ENCODE measurements around the gene METTL8.

GRCh38 chr2:171402906-171403580, 30.7 kb downstream of the METTL8 start:
- TF ChIP-seq POLR2A (IDR thresholded peaks at IDR 0.05; ENCODE audit: low read length) (no peak), GATA1 (IDR thresholded peaks at IDR 0.05; ENCODE audit: low read depth, low read length) (no peak)

Data from erythroblast (primary cell).